GM21825 (cell line): Measurements from ENCODE around the gene KYNU.
A peak's percentile ranks its signal among the peaks of the same experiment; 100 is the strongest.
"Not testable (repeated sequence)": the region's sequence is repeated elsewhere in the genome, so short reads cannot be mapped to it uniquely, and the experiment has no call there.

Source experiments
- ATAC-seq: cut with Tn5 transposase; IDR thresholded peaks from one replicate; pipeline ENCODE4 v1.9.1; 2021; ENCODE audit warnings: mild to moderate bottlenecking, moderate library complexity; ENCODE audit not compliant: unreplicated experiment

Gene KYNU

DNA sequence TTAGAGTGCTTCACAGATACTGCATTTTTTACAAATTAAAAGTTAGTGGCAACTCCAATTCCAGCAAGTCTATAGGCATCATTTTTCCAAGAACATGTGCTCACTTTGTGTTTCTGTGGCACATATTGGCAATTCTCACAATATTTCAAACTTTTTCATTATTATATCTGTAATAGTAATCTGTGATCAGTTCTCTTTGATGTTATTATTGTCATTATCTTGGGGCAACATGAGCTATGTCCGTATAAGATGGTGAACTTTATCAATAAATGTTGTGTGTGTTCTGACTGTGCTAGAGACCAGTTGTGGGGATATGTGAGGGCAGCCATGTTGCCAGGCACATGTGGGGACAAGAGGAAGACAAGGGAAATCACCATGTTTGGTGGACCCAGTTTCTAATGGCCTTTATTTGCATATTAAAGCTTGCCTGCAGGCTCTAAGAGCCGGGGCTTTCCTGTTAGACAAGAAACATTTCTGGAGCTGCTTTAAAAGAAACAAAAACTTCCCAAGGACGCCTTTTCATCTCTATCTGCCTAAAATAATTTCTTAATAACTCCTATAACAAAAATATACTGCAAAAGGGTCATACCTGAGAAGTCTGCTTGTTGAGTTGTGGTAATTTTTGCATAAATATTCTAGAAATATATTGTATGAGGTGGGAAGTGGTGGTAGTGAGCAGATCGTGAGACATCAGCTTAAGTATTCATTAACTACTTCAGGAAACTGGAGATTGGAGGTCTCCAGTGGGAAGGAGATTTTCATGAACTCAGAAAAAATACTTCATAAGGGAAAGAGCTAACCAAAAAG is 37.2 kb downstream of the KYNU start:
- ATAC-seq = peak; percentile 99

DNA sequence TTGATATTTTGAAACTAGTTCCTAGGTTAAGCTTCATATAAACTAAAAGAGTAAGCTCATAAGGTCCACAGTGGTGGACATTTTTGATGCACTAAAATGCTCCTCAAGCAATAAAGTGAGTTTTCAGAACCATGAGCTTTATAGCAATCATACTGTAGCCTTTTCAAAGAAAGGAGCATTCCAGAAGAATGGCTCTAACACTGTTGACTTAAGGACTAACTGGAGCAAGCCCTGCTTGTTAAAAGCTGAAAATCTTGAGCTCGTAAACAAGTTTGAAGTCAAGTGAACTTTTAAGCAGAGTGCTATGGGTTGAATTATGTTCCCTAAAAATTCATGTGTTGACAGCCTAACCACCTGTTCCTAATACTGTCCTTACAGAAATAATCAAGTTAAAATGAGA is 38.0 kb downstream of the KYNU start:
- ATAC-seq = no peak

DNA sequence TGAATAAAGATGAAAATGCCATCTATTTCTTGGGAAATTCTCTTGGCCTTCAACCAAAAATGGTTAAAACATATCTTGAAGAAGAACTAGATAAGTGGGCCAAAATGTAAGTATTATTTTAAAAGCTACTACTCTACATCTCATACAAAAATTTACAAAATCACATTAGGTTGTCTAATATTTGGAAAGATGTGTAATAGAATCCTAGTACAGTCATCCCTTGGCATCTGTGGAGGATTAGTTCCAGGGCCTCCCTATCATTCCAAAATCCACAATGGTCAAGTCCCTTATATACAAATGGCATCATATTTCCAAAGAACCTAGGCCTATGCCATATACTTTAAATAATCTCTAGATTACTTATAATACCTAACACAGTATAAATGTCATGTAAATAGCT is 41.2 kb downstream of the KYNU start:
- no peak for ATAC-seq

GRCh38 chr2:142920571-142920970 is 43.1 kb downstream of the KYNU start:
- ATAC-seq = no peak

GRCh38 chr2:142926445-142926844 is 49.0 kb downstream of the KYNU start:
- no peak for ATAC-seq

DNA sequence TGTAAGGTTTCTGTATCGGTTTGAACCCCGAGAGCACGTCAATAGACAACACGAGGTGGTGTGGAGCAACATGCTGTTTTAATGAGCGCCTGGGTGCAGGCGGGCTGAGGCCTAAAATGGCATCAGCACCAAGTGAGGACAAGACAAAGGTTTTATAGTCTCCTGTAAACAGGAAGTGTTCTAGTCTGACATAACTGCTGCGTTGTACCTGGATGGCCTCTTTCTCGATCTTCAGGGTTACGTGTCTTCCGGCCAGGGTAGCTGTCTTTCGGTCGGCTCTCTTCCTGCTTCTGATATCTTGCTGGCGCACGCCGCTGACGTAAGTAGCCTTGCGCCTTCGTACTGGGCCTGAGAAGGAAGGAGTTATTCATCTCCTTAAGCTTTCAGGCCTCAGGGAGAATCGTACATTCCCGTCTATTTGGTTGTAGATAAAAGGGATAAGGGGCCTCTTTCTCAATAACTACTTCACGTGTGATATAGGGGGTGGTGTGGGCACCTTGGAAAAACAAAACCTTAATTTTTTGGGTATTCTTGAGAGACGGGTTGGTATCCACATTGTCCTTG is 53.5 kb downstream of the KYNU start:
- no peak for ATAC-seq

DNA sequence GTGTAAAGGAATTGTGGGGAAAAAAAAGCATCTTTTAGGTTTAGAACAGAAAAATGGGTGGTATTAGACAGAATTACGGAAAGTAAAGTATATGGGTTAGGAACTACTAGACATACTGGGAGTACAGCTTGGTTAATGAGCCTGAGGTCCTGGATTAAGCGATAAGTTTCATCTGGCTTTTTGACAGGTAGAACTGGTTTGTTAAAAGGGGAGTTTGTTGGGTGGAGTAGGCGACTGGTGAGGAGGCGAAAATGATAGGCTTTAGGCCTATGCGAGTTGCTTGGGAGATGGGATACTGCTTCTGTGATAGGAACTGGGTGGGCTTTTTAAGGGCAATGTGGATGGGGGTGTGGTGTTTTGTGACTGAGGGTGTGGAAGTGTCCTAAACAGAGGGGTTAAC is 56.5 kb downstream of the KYNU start:
- no peak for ATAC-seq

GRCh38 chr2:142935563-142936089 is 58.2 kb downstream of the KYNU start:
- ATAC-seq = no peak

DNA sequence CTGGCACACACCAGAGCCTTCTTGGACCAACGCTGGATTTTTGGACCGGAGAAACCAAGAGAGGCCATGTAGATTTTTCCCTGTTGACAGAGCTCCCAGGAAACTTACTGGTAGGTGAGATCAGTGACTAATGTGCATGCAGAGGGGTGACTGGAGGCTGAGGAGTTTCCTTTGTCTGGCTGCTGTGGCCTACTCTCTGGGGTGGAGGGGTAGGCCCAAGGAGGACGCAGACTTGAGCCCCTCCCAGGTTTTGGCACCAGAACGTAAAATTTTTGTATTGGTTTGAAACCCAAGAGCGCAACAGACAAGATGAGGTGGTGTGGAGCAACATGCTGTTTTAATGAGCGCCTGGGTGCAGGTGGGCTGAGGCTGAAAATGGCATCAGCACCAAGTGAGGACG is 59.2 kb downstream of the KYNU start:
- no peak for ATAC-seq

GRCh38 chr2:142937347-142937746 is 59.9 kb downstream of the KYNU start:
- no peak for ATAC-seq

DNA sequence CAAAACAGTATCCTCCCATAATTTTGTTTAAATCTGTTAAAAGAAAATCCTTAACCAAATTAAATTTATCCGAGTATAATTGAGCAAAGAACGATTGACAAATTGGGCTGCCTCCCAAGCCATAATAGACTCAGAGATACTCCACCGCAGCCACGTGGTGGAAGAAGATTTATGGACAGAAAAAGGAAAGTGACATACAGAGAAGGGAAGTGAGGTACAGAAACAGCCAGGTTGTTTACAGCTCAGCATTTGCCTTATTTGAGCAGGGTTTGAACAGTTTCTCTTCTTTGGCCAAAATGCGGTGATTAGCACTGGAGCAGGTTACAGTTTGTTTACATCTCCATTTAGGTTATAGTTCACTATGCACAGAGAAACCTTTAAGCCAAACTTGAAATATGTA is 60.8 kb downstream of the KYNU start:
- no peak for ATAC-seq

- no peak for ATAC-seq
Observed at GRCh38 chr2:142940606-142941223, 63.3 kb downstream of the KYNU start.

DNA sequence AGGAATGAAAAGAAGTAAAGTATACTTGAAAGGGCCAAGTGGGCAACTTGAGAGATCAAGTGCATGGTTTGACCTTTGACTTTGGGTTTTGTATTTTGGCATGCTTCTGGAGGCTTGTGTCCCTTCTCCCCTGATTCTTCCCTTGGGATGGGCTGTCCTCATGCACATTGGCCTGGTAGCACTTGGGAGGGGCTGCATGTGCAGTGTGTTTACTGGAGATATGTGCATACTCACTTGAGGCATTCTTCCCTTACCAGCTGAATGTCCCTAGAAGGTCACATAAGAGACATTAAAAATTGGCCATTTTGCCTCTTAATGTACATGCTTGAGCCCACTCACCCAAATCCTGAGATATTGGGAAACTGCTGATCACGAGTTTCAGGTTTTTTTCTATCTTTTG is 65.2 kb downstream of the KYNU start:
- ATAC-seq = no peak

GRCh38 chr2:142944264-142944663 is 66.8 kb downstream of the KYNU start:
- ATAC-seq = no peak

DNA sequence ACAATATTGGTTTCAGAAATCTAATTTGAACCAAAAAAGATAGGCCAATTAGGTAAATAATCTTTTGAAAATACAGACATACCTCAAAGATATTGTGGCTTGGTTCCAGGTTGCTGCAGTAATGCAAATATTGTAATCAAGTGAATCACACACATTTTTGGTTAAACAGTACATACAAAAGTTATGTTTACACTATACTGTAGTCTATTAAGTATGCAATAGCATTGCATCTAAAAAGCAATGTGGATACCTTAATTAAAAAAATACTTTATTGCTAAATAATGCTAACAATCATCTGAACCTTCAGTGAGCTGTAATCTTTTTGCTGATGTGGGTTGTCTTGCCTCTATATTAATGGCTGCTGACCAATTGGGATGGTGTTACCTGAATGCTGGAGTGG is 67.3 kb downstream of the KYNU start:
- no peak for ATAC-seq

GRCh38 chr2:142946941-142947340 is 69.5 kb downstream of the KYNU start:
- no peak for ATAC-seq

DNA sequence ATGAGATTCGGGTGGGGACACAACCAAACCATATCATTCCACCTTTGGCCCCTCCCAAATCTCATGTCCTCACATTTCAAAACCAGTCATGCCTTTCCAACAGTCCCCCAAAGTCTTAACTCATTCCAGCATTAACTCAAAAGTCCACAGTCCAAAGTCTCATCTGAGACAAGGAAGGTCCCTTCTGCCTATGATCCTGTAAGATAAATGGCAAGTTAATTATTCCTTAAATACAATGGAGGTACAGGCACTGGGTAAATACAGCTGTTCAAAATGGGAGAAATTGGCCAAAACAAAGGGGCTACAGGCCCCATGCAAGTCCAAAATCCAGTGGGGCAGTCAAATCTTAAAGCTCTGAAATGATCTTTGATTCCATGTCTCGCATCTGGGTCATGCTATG is 71.3 kb downstream of the KYNU start:
- ATAC-seq = not testable (repeated sequence)

GRCh38 chr2:142950323-142950722 is 72.9 kb downstream of the KYNU start:
- not testable (repeated sequence) for ATAC-seq

- ATAC-seq = no peak
Observed at GRCh38 chr2:142951190-142952007, 73.9 kb downstream of the KYNU start.

- ATAC-seq = no peak
Observed at GRCh38 chr2:142952018-142952417, 74.6 kb downstream of the KYNU start.

GRCh38 chr2:142952793-142953494 is 75.5 kb downstream of the KYNU start:
- ATAC-seq = no peak
